NCI-H2196 (cell line): ENCODE measurements around the gene ACTL10.
"Not testable (repeated sequence)": the region's sequence is repeated elsewhere in the genome, so short reads cannot be mapped to it uniquely, and the experiment has no call there.

Source experiments
- DNase-seq: peaks from one replicate; lab custom pipeline; 2025; ENCODE audit not compliant: unreplicated experiment; lab: John Stamatoyannopoulos, UW

Gene ACTL10

DNA sequence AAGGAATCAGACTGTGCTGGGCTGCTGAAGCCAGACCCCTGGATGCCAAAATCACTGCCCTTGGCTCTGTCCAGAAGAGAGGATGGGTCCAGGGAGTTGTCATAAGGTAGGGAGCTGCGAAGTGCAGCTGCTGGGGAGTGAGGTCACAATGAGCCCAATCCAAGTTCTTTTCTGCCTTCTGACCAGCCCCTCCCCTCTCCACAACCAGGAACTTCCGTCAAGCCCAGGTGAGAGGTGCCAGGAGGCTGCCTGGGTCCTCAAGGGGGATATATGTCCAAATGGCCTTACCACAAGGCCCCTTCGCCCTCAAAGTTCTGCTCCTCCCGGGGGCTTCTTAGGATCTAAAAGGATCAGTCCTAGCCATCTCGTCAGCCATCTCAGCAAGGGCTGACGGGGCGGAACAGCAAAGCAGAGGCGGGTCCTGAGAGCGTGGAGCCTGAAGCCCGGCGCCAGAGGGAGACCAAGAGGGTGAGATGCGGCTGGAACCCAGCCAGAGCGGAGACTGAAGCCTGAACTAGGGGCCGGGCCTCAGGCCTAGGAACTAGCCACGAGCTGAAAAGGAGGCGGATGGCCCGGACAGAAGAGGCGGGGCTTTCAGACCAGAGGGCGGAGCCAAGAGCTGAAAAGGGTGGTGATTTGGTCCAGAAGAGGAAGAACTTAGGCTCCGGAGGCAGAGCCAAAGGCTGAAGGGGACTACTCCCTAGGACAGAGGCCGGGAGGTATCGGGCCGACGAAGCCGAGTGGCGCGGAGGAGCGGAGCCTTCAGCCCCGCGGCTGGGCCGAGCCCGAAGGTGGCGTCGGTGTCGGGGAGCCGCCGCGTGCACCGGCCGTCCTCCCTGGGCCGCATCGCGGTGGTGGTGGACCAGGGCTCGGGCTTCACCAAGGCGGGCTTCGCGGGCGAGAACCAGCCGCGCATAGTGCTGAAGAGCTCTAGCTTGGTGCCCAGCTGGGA is at the start of gene ACTL10:
Gene ACTL10, plus strand, starts transcription at position 651 of the 952 bp plus-strand sequence. CDS start 555 bp downstream, outside the sequence.
- DNase-seq: peak; percentile 99

GRCh38 chr20:33621717-33622400 is 44.9 kb upstream of the ACTL10 start:
- no peak for DNase-seq

- DNase-seq: no peak
These were observed 43.9 kb upstream of the ACTL10 start for GRCh38 chr20:33622705-33623365.

DNA sequence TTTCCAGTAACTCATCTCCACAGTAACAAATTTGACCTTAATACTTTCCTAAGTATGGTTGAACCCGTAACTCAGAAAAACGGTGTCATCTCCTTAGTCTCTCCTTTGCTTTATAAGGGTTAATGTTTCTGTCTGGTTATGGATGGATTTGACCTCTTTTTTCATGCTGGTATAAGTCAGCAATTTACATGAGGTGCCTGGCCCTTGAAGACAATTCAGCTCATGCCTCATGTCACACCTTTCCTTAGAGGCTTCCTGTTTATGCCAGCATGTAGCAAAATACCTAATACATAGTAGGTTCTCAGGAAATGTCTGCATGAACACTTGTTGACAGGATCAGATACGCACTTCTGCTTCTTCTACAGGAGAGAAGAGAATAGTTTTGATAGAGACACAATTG is 42.3 kb upstream of the ACTL10 start:
- DNase-seq: no peak

- DNase-seq: no peak
These were observed 40.6 kb upstream of the ACTL10 start for GRCh38 chr20:33626190-33626589.

GRCh38 chr20:33627577-33628216 is 39.0 kb upstream of the ACTL10 start:
- no peak for DNase-seq

GRCh38 chr20:33629533-33629932 is 37.2 kb upstream of the ACTL10 start:
- no peak for DNase-seq

GRCh38 chr20:33629979-33630378 is 36.8 kb upstream of the ACTL10 start:
- DNase-seq: no peak

- DNase-seq: no peak
These were observed 36.2 kb upstream of the ACTL10 start for GRCh38 chr20:33630507-33630906.

- not testable (repeated sequence) for DNase-seq
These were observed 34.8 kb upstream of the ACTL10 start for GRCh38 chr20:33631910-33632309.

DNA sequence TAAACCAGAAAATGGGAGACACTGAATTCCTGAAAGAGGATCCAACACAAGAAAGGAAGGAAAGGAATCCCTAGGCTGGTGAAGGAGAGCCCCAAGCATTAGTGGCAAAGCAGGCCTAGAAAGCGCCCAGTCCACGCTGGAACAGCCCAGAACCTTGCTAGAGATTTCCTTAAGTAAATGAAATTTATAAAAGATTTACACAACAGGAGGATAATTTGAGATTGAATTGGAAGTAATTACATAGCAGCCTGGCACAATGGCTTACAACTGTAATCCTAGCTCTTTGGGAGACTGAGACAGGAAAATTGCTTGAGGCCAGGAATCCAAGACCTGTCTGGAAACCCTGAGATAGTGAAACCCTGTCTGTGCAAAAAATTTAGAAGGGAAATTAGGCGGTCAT is 31.4 kb upstream of the ACTL10 start:
- no peak for DNase-seq

DNA sequence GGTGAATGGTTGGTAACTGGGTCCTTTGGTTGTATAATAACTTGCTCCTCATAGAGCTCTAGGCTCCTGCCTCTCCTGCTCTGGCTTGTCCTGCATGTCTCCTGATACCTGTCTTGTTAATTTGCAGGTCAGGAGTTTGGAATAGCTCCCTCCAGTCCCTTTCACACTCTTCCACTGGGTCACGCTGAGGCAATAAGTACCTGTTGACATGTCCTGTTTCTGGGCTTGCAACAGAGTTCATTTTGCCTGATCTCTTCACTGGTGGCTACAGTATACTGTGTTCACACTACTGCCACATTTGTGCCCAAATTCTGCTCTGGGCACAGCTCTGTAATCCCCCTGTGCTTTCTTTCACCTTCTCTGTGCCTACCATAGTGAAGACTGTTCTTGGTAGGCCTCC is 30.0 kb upstream of the ACTL10 start:
- no peak for DNase-seq

GRCh38 chr20:33640287-33640686 is 26.5 kb upstream of the ACTL10 start:
- no peak for DNase-seq

DNA sequence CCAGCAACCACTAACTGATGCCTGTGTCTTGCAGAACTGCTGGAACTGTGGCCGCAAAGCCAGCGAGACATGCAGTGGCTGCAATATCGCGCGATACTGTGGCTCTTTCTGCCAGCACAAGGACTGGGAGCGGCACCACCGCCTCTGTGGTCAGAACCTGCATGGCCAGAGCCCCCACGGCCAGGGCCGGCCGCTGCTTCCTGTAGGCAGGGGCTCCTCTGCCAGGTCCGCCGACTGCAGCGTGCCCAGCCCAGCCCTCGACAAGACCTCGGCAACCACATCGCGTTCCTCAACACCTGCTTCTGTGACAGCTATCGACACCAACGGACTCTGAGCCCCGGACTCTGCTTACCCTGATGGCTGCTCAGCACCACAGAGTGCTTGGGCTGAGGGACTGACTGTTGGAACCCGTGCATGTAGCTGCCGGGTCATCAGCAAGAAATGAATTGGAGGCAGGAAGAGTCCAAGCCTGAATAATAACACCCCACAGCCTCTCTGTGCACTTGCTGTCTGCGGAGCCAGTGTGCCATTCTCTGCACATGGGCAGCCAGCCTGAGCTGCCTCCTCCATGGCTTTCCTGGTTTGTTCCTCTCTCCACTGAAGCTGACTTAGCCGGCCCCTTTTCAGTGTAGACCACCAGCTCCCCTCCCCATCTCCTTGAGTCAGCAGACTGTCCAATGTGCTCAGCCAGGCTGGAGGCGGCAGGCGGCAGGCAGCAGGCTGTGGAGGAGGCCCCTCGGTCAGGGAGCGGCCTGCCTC is 22.3 kb upstream of the ACTL10 start:
- no peak for DNase-seq

DNA sequence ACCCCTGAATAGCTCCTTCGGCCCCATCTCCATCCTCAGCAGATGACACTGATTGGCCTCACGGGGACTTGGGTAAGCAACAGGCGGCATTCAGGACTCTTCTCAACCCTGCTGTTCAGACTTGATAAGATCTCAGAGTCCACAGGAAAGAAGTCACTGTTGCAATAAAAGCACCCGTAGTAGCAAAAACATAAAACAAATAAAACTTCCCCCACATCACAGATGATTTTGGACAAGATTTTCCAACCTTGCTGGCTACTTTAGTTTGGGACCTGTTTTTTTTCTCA is 21.7 kb upstream of the ACTL10 start:
- no peak for DNase-seq

- no peak for DNase-seq
These were observed 21.3 kb upstream of the ACTL10 start for GRCh38 chr20:33645396-33645795.

DNA sequence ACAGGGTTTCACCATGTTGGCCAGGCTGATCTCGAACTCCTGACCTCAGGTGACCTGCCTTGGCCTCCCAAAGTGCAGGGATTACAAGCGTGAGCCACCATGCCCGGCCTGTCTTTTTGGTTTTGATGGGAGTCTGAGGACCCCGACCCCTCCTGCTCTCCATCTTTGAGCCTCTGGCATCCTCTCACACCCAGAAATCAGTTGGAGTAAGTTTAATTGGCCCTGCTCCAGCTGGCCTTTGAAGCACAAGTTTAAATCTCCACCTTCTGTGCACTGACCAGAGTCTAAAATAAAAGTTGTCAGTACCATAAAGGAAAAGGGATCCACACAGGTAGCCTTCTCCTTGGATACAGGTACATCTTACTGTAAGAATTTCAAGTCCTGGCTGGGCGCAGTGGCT is 20.6 kb upstream of the ACTL10 start:
- DNase-seq: no peak

- DNase-seq: not testable (repeated sequence)
These were observed 19.7 kb upstream of the ACTL10 start for GRCh38 chr20:33646959-33647602.

DNA sequence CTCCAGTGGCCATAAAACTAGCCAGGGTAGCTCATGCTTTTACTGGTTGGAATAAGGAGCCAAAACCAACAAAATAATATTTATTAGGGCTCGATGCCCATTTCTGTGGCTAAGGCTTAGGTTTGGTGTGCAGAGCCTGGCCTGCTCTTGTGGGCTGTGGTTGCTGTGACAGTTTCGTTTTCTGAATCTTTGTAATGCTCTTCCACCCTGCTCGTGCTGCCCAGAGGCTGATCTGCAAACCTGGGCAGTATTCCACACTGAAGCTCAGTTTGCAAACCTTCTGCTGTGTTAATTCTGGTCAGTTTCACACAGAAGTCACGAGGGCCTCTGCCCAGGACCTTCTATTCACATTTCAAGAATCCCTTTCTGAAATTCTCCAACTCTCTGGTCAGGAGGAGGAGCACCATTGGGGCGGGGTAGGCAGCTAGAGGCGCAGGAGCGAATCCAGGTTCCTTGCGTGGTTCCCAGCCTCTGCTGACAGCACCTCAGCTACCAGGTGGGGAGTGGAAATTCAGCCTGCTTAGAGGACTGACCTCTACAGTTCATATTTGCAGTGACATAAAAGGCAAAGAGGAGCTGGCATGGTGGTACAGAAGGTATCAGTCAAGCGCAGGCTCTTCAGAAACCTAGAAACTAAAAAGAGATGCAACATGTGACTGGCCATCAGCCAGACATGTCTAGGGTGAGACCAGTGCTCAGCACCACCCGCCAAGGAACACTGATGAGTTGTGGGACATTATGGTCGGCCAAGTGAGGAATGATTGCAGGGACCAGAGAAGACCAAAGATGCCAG is 18.9 kb upstream of the ACTL10 start:
- DNase-seq: peak; percentile 64
